Loucy (cell line): Measurements from ENCODE around the gene VAV2.

Experiments used
- EZH2phosphoT487 ChIP-seq: fragments of 200-600 bp; IDR thresholded peaks from 2 replicates; pipeline ENCODE4 v1.6.1; 2018; ENCODE audit warnings: antibody characterized with exemption, mild to moderate bottlenecking, moderate library complexity, borderline replicate concordance
- TF ChIP-seq, protein P1 (sequence below): fragments of 200-600 bp; sonication (generic); conservative IDR thresholded peaks from 2 replicates; pipeline ENCODE4 v1.5.1; 2014; ENCODE audit warnings: mild to moderate bottlenecking, antibody characterized with exemption, low read length

DNA sequence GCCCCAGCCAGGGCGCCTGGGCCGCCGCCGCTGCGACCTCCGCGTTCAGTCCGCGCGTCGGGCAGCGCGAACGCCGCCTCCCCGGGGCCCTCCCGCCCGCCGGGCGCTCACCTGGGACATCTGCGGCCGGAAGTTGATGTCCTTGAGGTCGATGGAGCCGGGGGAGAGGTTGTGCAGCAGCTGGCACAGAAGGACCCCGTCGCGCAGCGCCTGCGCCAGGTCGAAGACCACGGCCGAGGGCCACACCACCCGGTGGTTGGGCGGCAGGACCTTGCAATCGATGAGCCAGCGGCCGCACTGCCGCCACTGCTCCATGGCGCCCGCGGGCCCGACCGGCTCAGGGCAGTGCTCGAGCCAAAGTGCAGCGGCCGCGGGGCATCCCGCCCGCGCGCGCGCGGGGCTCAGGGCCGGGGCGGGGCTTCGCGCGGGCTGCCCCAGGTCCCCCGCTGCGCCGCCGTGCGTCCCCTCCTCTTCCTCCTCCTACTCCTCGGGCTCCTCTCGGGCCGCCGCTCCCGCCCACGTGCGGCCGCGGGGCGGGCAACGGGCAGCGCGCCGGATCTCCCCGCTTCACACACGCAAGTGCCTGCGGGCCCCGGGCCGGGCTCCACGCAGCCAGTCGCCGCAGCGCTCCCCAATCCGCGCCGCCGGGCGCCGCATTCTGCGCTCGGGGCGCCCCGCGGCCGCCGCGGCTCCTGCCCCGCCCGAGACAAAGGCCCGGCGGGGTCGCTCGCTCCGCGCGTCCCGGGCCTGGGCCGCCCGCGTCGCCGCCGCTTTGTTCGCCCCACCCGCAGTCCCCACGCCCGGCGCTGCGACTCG, at the start of gene VAV2:
- TF ChIP-seq, protein P1, sequence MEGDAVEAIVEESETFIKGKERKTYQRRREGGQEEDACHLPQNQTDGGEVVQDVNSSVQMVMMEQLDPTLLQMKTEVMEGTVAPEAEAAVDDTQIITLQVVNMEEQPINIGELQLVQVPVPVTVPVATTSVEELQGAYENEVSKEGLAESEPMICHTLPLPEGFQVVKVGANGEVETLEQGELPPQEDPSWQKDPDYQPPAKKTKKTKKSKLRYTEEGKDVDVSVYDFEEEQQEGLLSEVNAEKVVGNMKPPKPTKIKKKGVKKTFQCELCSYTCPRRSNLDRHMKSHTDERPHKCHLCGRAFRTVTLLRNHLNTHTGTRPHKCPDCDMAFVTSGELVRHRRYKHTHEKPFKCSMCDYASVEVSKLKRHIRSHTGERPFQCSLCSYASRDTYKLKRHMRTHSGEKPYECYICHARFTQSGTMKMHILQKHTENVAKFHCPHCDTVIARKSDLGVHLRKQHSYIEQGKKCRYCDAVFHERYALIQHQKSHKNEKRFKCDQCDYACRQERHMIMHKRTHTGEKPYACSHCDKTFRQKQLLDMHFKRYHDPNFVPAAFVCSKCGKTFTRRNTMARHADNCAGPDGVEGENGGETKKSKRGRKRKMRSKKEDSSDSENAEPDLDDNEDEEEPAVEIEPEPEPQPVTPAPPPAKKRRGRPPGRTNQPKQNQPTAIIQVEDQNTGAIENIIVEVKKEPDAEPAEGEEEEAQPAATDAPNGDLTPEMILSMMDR: no peak
- no peak for TF ChIP-seq EZH2phosphoT487
